Measurements from ENCODE around the gene PTGES3.

The PTGES3 gene

DNA sequence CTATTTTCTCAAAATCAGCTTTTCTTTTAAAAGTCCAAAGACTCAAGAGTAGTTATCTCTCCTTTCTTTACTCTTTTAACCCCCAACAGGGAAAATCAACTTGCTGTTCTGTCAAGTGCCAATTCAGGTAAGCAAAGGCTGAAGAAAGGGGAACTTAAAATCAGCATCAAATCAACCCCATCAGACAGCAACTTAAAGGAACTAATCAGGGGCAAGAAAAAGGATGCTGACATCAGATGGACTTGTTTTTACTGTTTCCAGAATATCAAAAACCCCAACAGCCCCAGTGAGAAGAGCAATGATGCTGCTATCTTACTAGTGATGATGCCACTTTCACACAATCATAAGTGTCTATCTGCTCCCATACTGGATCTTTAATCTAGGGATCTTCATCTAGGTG is 61.4 kb downstream of the PTGES3 start:
- no peak for DNase-seq

GRCh38 chr12:56622535-56622934 is 65.5 kb downstream of the PTGES3 start:
- no peak for DNase-seq

DNA sequence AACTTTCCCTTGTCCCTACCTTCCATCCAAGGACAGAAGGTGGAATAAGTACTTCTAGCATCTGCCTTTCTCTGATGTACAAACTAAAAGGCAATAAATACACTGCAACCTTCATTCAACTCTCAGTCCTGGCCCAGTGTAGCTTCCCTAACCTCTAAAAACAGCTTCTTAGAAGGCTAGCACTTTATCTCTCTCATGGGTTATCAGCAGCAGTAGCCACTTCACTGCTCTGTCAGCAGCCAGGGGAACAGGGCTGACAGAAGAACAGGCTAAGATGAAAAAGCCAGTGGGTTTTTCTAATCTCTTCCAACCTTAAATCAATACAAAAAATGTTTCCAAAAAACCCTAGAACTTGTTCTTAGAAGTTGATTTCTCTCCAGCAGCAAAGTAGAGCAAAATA is 71.2 kb downstream of the PTGES3 start:
- DNase-seq, result no peak

DNA sequence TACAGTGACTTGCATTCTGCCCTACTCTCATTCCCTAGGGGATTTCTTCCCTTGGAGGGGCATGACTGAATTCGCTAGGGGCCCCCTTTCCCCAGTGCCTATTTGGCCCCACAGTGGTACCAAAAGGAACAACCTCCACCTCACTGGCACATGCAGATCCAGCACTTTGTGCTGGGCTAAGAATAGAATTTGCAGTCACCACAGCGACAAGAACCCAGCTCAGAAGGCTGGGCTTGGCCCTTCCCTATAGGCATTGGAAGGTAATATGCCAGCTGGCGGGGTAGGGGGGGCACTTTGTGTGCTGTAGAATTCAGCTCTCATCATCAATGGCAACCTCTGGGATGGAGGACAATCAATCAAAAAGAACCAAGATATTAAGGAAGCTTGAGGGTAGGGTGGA is 71.8 kb downstream of the PTGES3 start:
- DNase-seq, result no peak

- no peak for DNase-seq
Observed at GRCh38 chr12:56614627-56615026, 73.5 kb downstream of the PTGES3 start.

All from activated CD4-positive, alpha-beta T cell treated with anti-CD3 and anti-CD28 coated beads for 48 hours (primary cell).